CD4-positive, alpha-beta T cell treated with Interleukin-21 for 1 hour (primary cell): ENCODE results near the gene MMP11.
A peak's percentile ranks its signal among the peaks of the same experiment; 100 is the strongest.

Experiments used
- DNase-seq: peaks from one replicate; pipeline ENCODE4 v3.0.0-alpha.2; 2020

The MMP11 gene

GRCh38 chr22:23782252-23782651 is 9.6 kb downstream of the MMP11 start:
- no peak for DNase-seq

GRCh38 chr22:23782703-23783102 is 10.1 kb downstream of the MMP11 start:
- DNase-seq = no peak

DNA sequence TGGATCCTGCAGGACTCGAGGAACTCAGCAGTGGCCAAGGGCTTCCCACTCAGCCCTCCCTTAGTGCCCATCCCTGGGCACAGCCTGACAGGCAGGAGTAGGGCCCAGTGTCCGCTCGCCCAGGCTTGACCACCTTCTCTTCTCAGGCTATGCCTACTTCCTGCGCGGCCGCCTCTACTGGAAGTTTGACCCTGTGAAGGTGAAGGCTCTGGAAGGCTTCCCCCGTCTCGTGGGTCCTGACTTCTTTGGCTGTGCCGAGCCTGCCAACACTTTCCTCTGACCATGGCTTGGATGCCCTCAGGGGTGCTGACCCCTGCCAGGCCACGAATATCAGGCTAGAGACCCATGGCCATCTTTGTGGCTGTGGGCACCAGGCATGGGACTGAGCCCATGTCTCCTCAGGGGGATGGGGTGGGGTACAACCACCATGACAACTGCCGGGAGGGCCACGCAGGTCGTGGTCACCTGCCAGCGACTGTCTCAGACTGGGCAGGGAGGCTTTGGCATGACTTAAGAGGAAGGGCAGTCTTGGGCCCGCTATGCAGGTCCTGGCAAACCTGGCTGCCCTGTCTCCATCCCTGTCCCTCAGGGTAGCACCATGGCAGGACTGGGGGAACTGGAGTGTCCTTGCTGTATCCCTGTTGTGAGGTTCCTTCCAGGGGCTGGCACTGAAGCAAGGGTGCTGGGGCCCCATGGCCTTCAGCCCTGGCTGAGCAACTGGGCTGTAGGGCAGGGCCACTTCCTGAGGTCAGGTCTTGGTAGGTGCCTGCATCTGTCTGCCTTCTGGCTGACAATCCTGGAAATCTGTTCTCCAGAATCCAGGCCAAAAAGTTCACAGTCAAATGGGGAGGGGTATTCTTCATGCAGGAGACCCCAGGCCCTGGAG is 10.9 kb downstream of the MMP11 start:
- no peak for DNase-seq

GRCh38 chr22:23784215-23784732 is 11.6 kb downstream of the MMP11 start:
- DNase-seq = no peak

DNA sequence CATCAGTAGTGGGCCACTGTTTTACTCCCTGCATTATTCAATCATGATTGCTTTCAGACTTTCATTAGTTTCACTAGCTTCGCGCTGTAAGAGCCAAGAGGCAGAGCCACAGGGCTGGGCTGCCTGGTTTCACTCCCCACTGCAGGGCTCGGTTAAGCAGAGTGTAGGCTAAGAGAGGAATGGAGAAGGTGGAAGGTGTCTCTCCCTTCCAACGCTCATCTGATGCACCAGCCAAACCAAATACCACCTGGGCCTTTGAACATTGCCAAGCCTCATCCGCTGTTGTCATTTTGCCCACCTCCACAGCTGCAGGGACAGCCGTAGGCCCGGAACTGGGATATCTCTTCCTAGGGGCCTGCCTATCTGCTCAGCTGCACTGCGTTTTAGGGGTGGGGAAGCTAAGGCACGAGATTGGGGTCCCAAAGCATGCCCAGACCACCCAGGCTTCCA is 13.6 kb downstream of the MMP11 start:
- no peak for DNase-seq

- peak; percentile 93 for DNase-seq
These were observed 14.3 kb downstream of the MMP11 start, which contains the start of gene SMARCB1 for GRCh38 chr22:23786752-23787599. TSS of gene SMARCB1 (plus strand) at chr22:23786966. CDS start at chr22:23787170, 204 bp downstream.

GRCh38 chr22:23787600-23787896 is 14.9 kb downstream of the MMP11 start:
- DNase-seq = no peak

DNA sequence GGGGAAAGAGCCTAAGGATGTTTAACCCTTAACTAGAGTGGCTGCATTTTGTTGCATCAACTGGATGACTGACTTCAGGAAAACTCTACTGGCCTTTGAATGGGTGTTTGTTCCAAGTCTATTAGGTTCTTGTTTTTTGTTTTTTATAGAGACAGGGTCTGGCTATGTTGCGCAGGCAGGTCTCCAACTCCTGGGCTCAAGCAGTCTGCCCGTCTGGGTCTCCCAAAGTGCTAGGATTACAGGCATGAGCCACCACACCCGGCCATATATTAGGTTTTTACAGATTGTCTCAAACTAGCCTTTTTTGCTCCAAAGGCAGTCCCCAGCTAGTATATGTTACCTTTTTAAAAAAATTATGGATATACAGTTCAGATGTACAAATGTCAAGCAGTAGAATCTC is 15.3 kb downstream of the MMP11 start:
- no peak for DNase-seq

- no peak for DNase-seq
These were observed 16.5 kb downstream of the MMP11 start for GRCh38 chr22:23789121-23789520.

DNA sequence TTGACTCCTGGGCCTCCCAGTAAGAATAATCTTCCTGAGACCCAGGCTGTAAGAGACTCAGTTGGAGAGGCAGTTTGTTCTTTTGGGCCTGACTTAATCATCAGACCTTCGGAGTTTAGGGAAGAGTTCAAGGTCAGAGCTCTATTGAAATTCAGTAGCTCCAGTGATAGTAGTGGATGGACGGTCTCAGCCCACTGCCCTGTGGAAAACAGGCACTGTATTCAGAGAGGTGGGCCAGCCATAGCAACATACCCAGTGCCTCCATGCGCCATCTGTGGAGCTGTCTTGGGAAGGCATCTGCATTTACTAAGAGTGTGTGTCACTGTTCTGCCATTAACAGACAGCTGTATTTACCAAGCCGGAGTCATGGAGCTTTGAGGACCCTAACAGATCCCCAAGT is 17.0 kb downstream of the MMP11 start:
- no peak for DNase-seq

- DNase-seq = no peak
These were observed 18.4 kb downstream of the MMP11 start for GRCh38 chr22:23790819-23791737.

DNA sequence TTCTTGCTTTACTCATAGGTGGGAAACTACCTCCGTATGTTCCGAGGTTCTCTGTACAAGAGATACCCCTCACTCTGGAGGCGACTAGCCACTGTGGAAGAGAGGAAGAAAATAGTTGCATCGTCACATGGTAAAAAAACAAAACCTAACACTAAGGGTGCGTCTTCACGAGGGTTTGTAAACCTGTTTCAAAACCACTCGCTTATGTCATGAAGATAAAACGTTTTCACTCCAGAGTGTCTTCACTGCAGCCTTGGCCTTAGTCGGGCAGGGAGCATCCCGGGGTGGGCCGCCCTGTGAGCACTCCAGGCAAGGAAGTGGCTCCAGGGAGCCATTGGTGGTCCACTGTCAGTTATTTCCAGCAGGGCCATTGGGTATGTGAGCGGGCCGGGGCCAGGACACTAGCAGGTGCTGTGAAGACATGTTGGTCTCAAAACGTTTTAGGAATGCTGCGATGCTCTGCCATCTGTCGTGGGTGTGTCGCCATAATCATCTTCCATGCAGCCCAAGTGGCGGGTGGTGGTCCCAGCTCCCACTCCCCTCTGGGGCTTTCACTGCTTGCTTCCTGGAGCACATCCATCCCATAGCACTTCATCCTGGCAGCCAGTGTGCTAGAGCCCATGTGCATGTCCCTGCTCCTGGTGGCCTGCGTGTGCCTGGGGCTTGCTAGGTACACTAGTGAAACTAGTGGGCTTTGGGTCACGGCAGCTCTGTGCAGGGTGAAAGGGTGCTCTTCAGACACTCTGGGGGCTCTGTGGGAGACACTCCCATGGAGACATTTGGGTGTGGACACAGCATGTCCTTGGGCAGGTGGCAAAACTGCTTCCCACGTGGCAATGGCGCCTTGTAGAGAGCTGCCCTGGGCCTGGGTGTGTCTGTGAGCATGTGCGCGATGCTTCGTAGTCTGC is 19.3 kb downstream of the MMP11 start:
- no peak for DNase-seq

DNA sequence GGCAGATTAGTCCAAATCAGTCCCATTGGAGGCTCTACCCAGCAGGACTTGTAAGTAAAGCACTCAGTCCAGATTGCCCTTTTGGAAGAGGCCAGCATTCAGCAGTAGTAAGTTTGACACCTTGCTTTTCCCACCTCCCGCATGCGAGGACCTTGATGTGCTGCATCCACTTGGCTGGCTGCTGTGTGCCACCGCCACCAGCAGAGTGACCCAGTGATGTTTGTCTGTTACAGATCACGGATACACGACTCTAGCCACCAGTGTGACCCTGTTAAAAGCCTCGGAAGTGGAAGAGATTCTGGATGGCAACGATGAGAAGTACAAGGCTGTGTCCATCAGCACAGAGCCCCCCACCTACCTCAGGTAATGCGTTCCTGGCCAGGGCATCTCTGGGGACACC is 20.7 kb downstream of the MMP11 start:
- DNase-seq = no peak

DNA sequence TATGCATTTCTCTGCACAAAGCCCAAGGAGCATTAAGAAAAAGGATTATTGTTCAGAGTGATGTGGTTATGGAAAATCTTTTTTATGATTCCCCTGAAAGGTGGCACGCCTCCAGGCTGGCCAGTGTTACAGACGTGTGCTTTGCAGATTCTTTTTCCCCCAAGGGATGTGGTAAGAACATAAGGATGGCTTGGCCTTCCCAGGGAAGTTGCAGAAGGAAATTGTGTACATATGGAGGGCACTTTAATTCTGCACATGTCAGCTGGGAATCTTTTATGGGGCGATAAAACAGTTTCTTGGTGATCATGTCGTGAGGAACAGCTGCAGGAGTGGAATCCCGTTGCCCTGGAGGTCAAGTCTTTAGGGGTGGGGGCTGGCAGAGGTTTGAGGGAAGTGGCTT is 23.8 kb downstream of the MMP11 start:
- DNase-seq = no peak

- no peak for DNase-seq
These were observed 27.9 kb downstream of the MMP11 start for GRCh38 chr22:23800297-23801237.

DNA sequence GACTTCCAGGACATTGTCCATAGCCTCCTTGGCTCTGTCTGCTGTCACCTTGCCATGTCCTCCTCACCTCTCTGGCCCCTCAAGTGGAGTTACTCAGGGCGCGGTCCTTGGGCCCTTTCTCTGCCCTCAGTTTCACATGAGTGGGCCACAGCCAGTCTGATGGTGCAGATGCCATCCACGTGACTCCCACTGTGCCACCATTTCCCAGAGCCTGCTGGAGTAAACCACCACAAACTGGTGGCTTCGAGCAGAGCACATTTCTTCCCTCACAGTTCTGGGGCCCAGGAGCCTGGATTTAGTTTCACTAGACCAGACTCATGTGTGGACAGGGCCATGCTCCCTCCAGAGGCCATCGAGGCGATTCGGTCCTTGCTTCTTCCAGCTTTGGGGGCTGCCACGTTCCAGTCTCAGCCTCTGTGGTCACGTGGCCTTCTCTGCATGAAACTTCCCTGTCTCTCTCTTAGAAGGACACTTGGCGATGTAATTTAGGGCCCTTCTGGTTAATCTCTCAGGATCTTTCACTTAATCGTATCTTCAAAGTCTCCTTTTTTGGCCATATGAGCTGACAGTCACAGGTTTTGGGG is 28.7 kb downstream of the MMP11 start:
- no peak for DNase-seq

GRCh38 chr22:23801886-23802377 is 29.3 kb downstream of the MMP11 start:
- DNase-seq = no peak

GRCh38 chr22:23803001-23803819 is 30.6 kb downstream of the MMP11 start:
- DNase-seq = no peak

GRCh38 chr22:23804781-23805291 is 32.2 kb downstream of the MMP11 start:
- no peak for DNase-seq
